Middle frontal gyrus (tissue), 1 donor: ENCODE results near the gene PRKCA.
"Not testable (repeated sequence)": the region's sequence is repeated elsewhere in the genome, so short reads cannot be mapped to it uniquely, and the experiment has no call there.

Experiments used
- DNase-seq: peaks from one replicate; pipeline ENCODE4 v3.0.0-alpha.2; 2015; ENCODE audit warnings: low spot score; ENCODE audit errors: extremely low spot score

The PRKCA gene

GRCh38 chr17:66290101-66290722 lies 12.2 kb upstream of the PRKCA start:
- no peak for DNase-seq

- no peak for DNase-seq
Observed at GRCh38 chr17:66292353-66292752, 10.1 kb upstream of the PRKCA start.

GRCh38 chr17:66296289-66296725 lies 6.1 kb upstream of the PRKCA start:
- DNase-seq = no peak

- not testable (repeated sequence) for DNase-seq
Observed at GRCh38 chr17:66297443-66297842, 5.0 kb upstream of the PRKCA start.

- no peak for DNase-seq
Observed at GRCh38 chr17:66299711-66300110, 2.7 kb upstream of the PRKCA start.

- no peak for DNase-seq
Observed at GRCh38 chr17:66300956-66301355, 1.5 kb upstream of the PRKCA start.

GRCh38 chr17:66301367-66301863 lies 998 bp upstream of the PRKCA start:
- DNase-seq = no peak

GRCh38 chr17:66302761-66303626 lies 581 bp downstream of the PRKCA start:
- no peak for DNase-seq

GRCh38 chr17:66304304-66305174 lies 2.1 kb downstream of the PRKCA start:
- DNase-seq = no peak

- DNase-seq = no peak
Observed at GRCh38 chr17:66306446-66306845, 4.0 kb downstream of the PRKCA start.

- no peak for DNase-seq
Observed at GRCh38 chr17:66307257-66307656, 4.8 kb downstream of the PRKCA start.

- DNase-seq = no peak
Observed at GRCh38 chr17:66308856-66309255, 6.4 kb downstream of the PRKCA start.

GRCh38 chr17:66309793-66310192 lies 7.4 kb downstream of the PRKCA start:
- DNase-seq = no peak

- DNase-seq = no peak
Observed at GRCh38 chr17:66310528-66311148, 8.2 kb downstream of the PRKCA start.

- DNase-seq = no peak
Observed at GRCh38 chr17:66312912-66313311, 10.5 kb downstream of the PRKCA start.

- no peak for DNase-seq
Observed at GRCh38 chr17:66313325-66313724, 10.9 kb downstream of the PRKCA start.

GRCh38 chr17:66313995-66314659 lies 11.7 kb downstream of the PRKCA start:
- no peak for DNase-seq

- DNase-seq = no peak
Observed at GRCh38 chr17:66317629-66318028, 15.2 kb downstream of the PRKCA start.

GRCh38 chr17:66319226-66319625 lies 16.8 kb downstream of the PRKCA start:
- DNase-seq = no peak

GRCh38 chr17:66322764-66323163 lies 20.4 kb downstream of the PRKCA start:
- DNase-seq = no peak
